ENCODE measurements around the gene IGF1R. TPM values are rescaled to one million over a fixed set of nuclear protein-coding genes. Genes with fewer than 3 reads are reported as not detected.

The IGF1R gene
- total RNA-seq, 1 donor from 2014 or later, result 46.0 TPM

Small RNA genes within 50 kb of the gene (small RNA-seq; reads per million reads assigned to genes)
- 0.11 reads per million for gene MIR4714 (ENCODE audit: low replicate concordance)

Measured in temporal lobe (tissue), 2 donors.